ENCODE data around the gene NPC2. TPM values are rescaled to one million over a fixed set of nuclear protein-coding genes. Genes with fewer than 3 reads are reported as not detected.

Gene NPC2
- total and polyA plus RNA-seq, 7 donors: 176 to 273 (median 228) TPM

DNA sequence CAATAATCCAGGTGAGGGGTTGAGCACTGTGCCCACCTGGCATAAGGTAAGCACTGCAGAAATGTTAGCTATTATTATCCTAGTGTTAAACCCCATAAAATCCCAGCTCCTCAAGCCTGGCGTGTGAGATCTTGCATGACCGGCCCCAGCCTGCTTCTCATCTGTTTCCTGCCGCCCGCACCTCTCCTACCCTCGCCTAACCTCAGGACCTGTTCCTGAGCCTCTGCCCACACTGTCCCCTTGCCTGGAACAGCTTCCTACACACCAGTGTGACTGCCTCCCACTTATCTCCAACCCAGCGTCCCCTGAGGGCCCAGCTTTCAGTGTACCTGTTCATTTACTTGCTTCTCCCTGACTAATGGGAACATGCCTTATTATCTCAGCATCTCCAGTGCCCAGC is 25.1 kb upstream of the NPC2 start:
- Histone ChIP-seq H3K4me1 (no peaks in the 10 kb centered on the region), H3K36me3 (no peaks in the 10 kb centered on the region), H3K9me3 (no peaks in the 10 kb centered on the region), H3K27me3 (no peaks in the 10 kb centered on the region), H3K4me3 (no peak overlapping the region), H3K27ac (no peak overlapping the region)
- WGBS, 2 donors: 69 to 89% methylated on average over 6 of the region's 6 CpGs
- TF ChIP-seq, protein P1, sequence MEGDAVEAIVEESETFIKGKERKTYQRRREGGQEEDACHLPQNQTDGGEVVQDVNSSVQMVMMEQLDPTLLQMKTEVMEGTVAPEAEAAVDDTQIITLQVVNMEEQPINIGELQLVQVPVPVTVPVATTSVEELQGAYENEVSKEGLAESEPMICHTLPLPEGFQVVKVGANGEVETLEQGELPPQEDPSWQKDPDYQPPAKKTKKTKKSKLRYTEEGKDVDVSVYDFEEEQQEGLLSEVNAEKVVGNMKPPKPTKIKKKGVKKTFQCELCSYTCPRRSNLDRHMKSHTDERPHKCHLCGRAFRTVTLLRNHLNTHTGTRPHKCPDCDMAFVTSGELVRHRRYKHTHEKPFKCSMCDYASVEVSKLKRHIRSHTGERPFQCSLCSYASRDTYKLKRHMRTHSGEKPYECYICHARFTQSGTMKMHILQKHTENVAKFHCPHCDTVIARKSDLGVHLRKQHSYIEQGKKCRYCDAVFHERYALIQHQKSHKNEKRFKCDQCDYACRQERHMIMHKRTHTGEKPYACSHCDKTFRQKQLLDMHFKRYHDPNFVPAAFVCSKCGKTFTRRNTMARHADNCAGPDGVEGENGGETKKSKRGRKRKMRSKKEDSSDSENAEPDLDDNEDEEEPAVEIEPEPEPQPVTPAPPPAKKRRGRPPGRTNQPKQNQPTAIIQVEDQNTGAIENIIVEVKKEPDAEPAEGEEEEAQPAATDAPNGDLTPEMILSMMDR (IDR thresholded peaks at IDR 0.05): no peak
- TF ChIP-seq EP300 (IDR thresholded peaks at IDR 0.05) (no peak), POLR2A (IDR thresholded peaks at IDR 0.05) (no peak), POLR2AphosphoS5 (IDR thresholded peaks at IDR 0.05) (no peak)
- DNase-seq: peak; percentile 13
- intact Hi-C loops (cut with DNase I): no loop called here

DNA sequence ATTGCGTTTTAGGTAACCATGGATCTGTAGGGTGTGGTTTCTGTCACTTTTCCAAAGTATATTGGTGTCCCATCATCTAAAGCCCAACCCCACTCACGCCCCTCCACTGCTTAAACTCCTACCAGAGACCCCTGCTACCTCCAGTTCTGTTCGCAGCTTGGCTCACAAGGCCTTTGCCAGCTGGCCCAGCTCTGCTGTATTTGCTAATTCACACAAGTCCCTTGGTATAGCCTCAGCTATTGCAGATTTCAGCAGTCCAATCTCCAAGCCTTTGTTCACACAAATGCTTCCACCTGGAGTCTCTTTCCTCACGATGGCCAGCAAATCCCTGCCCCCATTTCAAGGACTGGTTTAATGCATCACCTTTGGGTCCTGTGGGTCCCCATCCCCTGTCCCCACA is 24.6 kb upstream of the NPC2 start:
- DNase-seq: no peak
- H3K36me3 ChIP-seq: no peaks in the 10 kb centered on the region

DNA sequence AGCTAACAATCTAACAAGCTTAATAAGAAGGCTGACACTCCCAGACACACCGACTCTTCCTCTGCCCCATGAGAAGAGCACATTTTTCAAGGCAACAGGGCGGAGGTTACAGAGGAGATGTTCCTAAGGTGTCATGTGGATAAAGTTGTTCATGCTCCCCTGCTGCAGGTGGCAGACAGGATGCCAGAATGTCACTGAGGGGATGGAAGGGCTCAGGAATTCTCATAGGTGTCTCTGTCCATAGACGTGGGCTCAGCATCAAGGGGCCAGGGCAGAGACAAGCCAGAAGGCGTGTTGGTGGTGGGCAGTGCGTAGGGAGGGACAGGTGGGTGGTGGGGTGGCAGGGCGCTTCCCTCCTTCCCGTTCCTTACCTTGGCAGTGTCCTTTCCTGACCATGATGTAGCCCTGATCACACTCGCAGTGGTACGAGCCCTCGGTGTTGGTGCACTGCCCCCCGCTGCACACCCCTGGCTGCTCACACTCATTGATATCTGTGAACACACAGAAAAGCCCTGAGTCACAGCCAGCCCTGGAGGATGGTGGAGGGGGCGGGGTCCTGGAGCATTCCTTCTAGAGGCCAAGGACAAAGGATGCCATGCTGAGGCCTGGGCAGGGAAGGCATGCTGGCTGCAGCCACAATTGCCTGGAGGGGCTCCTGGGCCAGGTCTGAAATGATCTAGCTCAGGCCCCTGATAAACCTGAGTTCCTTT is 23.5 kb upstream of the NPC2 start:
- H3K27ac ChIP-seq: no peak overlapping the region
- H3K36me3 ChIP-seq: no peaks in the 10 kb centered on the region
- no peak overlapping the region for H3K4me3 ChIP-seq
- no peaks in the 10 kb centered on the region for H3K9me3 ChIP-seq
- DNase-seq: peak; percentile 18
- TF ChIP-seq, protein P1 (IDR thresholded peaks at IDR 0.05): no peak
- TF ChIP-seq EP300 (IDR thresholded peaks at IDR 0.05) (no peak), POLR2AphosphoS5 (IDR thresholded peaks at IDR 0.05) (no peak), POLR2A (IDR thresholded peaks at IDR 0.05) (no peak)
- H3K27me3 ChIP-seq: no peaks in the 10 kb centered on the region
- 82 to 90% methylated on average over 12 of the region's 12 CpGs for WGBS, 2 donors
- no peaks in the 10 kb centered on the region for H3K4me1 ChIP-seq
- intact Hi-C loops (cut with DNase I): no loop called here

More for the DNA sequence above, 24.6 kb upstream of the NPC2 start:
- H3K27me3 ChIP-seq: no peaks in the 10 kb centered on the region
- WGBS, 2 donors: 61 to 82% methylated on average over 4 of the region's 4 CpGs
- intact Hi-C loops (cut with DNase I): no loop called here
- no peak overlapping the region for H3K4me3 ChIP-seq
- no peak for TF ChIP-seq POLR2AphosphoS5 (IDR thresholded peaks at IDR 0.05)
- TF ChIP-seq, protein P1 (IDR thresholded peaks at IDR 0.05): no peak
- no peak for TF ChIP-seq POLR2A (IDR thresholded peaks at IDR 0.05)
- TF ChIP-seq EP300 (IDR thresholded peaks at IDR 0.05): no peak
- no peak overlapping the region for H3K27ac ChIP-seq
- H3K4me1 ChIP-seq: no peaks in the 10 kb centered on the region
- no peaks in the 10 kb centered on the region for H3K9me3 ChIP-seq

DNA sequence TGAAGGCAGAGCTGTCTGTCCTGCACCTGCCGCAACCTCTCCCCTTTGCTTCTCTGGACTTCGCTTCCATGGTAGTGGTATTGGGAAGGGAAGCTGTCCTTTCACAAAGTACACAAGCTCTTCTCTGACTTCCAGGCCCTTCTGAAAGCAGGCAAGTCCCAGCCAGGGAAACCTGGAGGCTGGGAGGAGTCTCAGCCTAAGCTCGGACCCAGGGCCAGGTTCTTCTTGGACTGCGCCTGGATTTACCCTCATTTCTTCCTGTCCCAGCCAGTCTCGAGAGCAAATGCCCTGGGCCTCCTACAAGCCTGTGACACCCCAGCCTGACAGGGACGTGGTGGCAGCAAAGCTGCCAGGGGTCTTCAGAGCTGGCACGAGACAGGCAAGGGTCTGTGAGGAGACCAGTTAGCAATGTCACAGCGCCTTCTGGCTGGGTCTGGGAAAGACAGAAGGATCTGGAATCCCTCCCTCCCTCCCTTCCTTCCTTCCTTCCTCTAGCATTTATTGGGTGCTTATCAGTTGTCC is 22.8 kb upstream of the NPC2 start:
- Histone ChIP-seq H3K4me1 (no peaks in the 10 kb centered on the region), H3K27me3 (no peaks in the 10 kb centered on the region), H3K27ac (no peak overlapping the region), H3K9me3 (no peaks in the 10 kb centered on the region), H3K4me3 (no peak overlapping the region), H3K36me3 (no peaks in the 10 kb centered on the region)
- intact Hi-C loops (cut with DNase I): no loop called here
- DNase-seq: peak; percentile 46
- no peak for TF ChIP-seq POLR2A (IDR thresholded peaks at IDR 0.05)
- TF ChIP-seq, protein P1 (IDR thresholded peaks at IDR 0.05): no peak
- no peak for TF ChIP-seq EP300 (IDR thresholded peaks at IDR 0.05)
- TF ChIP-seq POLR2AphosphoS5 (IDR thresholded peaks at IDR 0.05): no peak
- WGBS, 2 donors: 86 to 91% methylated on average over 8 of the region's 8 CpGs

All from sigmoid colon (tissue), 7 donors.